GM12878 (cell line): ENCODE data around the gene OTOG. TPM values are rescaled to one million over a fixed set of nuclear protein-coding genes. Genes with fewer than 3 reads are reported as not detected.

ENCODE experiments used
- ATAC-seq: fragments of 200-7000 bp; cut with Tn5 transposase; 3 replicates; pipeline ENCODE4 v1.9.1; 2020; ENCODE audit warnings: mild to moderate bottlenecking, moderate library complexity
- BruUV-seq: library from RNA; stranded (reverse); fragments of 400-500 nt; replicated peaks from 2 replicates; lab custom pipeline; 2021; lab: Mats Ljungman, UMichigan
- CTCF ChIA-PET: fragments of 300-600 bp; sonication (Branson Sonifier 250); formaldehyde crosslinking; extraction: SDS; loops from one replicate; lab custom pipeline; 2021; ENCODE audit warnings: inconsistent platforms; lab: Yijun Ruan, JAX
- POLR2A ChIA-PET: fragments of 350-600 bp; formaldehyde crosslinking; extraction: SDS; loops from one replicate; lab custom pipeline; 2021; ENCODE audit warnings: inconsistent platforms; lab: Charles Lee
- RAD21 ChIA-PET: fragments of 300-600 bp; sonication (Branson Sonifier 250); formaldehyde crosslinking; loops from one replicate; lab custom pipeline; 2023; ENCODE audit warnings: antibody characterized with exemption; ENCODE audit not compliant: unreplicated experiment; lab: Charles Lee
- SMC1A ChIA-PET: fragments of 300-600 bp; sonication (Branson Sonifier 250); formaldehyde crosslinking; loops from one replicate; lab custom pipeline; 2023; ENCODE audit not compliant: unreplicated experiment, uncharacterized antibody; lab: Charles Lee
- DNase-seq: peaks from one replicate; pipeline ENCODE4 v3.0.0-alpha.2; 2011; ENCODE audit warnings: low read depth, low spot score
- FAIRE-seq: peaks from 3 replicates; lab custom pipeline; 2011; peaks lifted over from hg19 to GRCh38; lab: Jason Lieb, UNC
- H2AFZ ChIP-seq: 2 replicates; pipeline ENCODE4 v1.6.0; 2011; ENCODE audit warnings: low read depth, low read length, control low read depth; ENCODE audit not compliant: control insufficient read depth
- H3K27ac ChIP-seq: 2 replicates; pipeline ENCODE4 v1.5.1; 2011; ENCODE audit warnings: control low read depth; ENCODE audit not compliant: control insufficient read depth, insufficient read depth
- H3K27me3 ChIP-seq, 2 experiments: replicated peaks in 1 of 2; 2 replicates each; pipeline versions ENCODE4 v1.6.0 to v1.6.1; 2011; ENCODE audit warnings: low read length in 1 of 2; ENCODE audit not compliant: control insufficient read depth in 2 of 2, insufficient read depth in 2 of 2
- H3K36me3 ChIP-seq, 2 experiments: 2 replicates each; pipeline ENCODE4 v1.5.1; 2011; ENCODE audit warnings: low read length in 1 of 2; ENCODE audit not compliant: control insufficient read depth in 2 of 2, insufficient read depth in 2 of 2
- H3K4me1 ChIP-seq: 2 replicates; pipeline ENCODE4 v1.6.1; 2011; ENCODE audit warnings: mild to moderate bottlenecking, low read length, moderate library complexity, mixed read lengths; ENCODE audit not compliant: control insufficient read depth, insufficient read depth
- H3K4me2 ChIP-seq: 2 replicates; pipeline ENCODE4 v1.6.0; 2011; ENCODE audit warnings: control low read depth; ENCODE audit not compliant: control insufficient read depth, insufficient read depth
- H3K4me3 ChIP-seq: fragments of 200-600 bp; sonication (generic); 2 replicates; pipeline ENCODE4 v1.5.1; 2016
- H3K79me2 ChIP-seq: 2 replicates; pipeline ENCODE4 v1.6.0; 2011; ENCODE audit warnings: low read length; ENCODE audit not compliant: control insufficient read depth, insufficient read depth
- H3K9ac ChIP-seq: 2 replicates; pipeline ENCODE4 v1.8.0; 2011; ENCODE audit warnings: low read length, control low read depth, mixed read lengths; ENCODE audit not compliant: control insufficient read depth, insufficient read depth
- H3K9me3 ChIP-seq: replicated peaks from 3 replicates; pipeline ENCODE4 v1.5.1; 2011; ENCODE audit warnings: mild to moderate bottlenecking, low read length; ENCODE audit not compliant: control insufficient read depth, insufficient read depth
- H4K20me1 ChIP-seq: 2 replicates; pipeline ENCODE4 v1.6.0; 2011; ENCODE audit not compliant: control insufficient read depth, insufficient read depth
- BACH1 ChIP-seq: fragments of 450-650 bp; IDR thresholded peaks from 2 replicates; pipeline ENCODE4 v1.6.1; 2017; ENCODE audit warnings: mild to moderate bottlenecking, borderline replicate concordance
- CBX3 ChIP-seq: fragments of 200-600 bp; sonication (generic); IDR thresholded peaks from 2 replicates; pipeline ENCODE4 v1.6.1; 2016; ENCODE audit warnings: low read depth, borderline replicate concordance
- CREM ChIP-seq: IDR thresholded peaks from 2 replicates; pipeline ENCODE4 v1.6.1; 2014; ENCODE audit warnings: antibody characterized with exemption, low read depth
- HDAC2 ChIP-seq: fragments of 200-600 bp; sonication (generic); IDR thresholded peaks from 2 replicates; pipeline ENCODE4 v1.6.1; 2017
- KAT2A ChIP-seq: conservative IDR thresholded peaks from 2 replicates; pipeline ENCODE4 v1.6.1; 2011; ENCODE audit warnings: low read depth, low read length; ENCODE audit not compliant: control insufficient read depth
- LARP7 ChIP-seq: fragments of 450-650 bp; IDR thresholded peaks from 2 replicates; pipeline ENCODE4 v1.6.1; 2017; ENCODE audit warnings: mild to moderate bottlenecking
- POU2F2 ChIP-seq: IDR thresholded peaks from 3 replicates; pipeline ENCODE4 v1.6.1; 2011; ENCODE audit warnings: low read depth, mild to moderate bottlenecking, low read length, borderline replicate concordance
- RAD51 ChIP-seq: fragments of 450-650 bp; IDR thresholded peaks from 2 replicates; pipeline ENCODE4 v1.6.1; 2016; ENCODE audit warnings: moderate library complexity, mild to moderate bottlenecking, inconsistent platforms
- WGBS: methylation state at CpG from one replicate; pipeline ENCODE4 v1.1.6; 2016; ENCODE audit warnings: low lambda C conversion rate; ENCODE audit not compliant: insufficient replicate concordance, insufficient coverage; ENCODE audit errors: missing lambda C conversion rate; 5-methylcytosine and 5-hydroxymethylcytosine counted together
- in situ Hi-C: fragments of 300-500 bp; cut with MboI; formaldehyde crosslinking; loops from 9 replicates; pipeline ENCODE4 v1.14.3; 2018; ENCODE audit warnings: mixed read lengths
- intact Hi-C: fragments of 100-400 bp; cut with micrococcal nuclease; formaldehyde crosslinking; loops from one replicate; pipeline ENCODE4 v1.14.2; 2022; ENCODE audit not compliant: unreplicated experiment
- polyA plus RNA-seq, 11 experiments: library from polyadenylated mRNA; depleted of rRNA in 4 of 11; unstranded in 6 of 11; stranded (reverse) in 5 of 11; fragments of >200 nt; fragmentation: Nextera tagmentation in 4 of 11; fragmentation: Illumina TruSeq in 1 of 11; extraction: Ambion mirVana in 4 of 11; extraction: Trizol in 1 of 11; gene quantifications; 1 replicate in 1 of 11; 2 replicates in 10 of 11; pipeline versions ENCODE4 v1.2.1 to v1.2.3, GENCODE V29; 2011 to 2016; ENCODE audit warnings: inconsistent platforms in 2 of 11, missing spikeins in 2 of 11, low read depth in 1 of 11
- total RNA-seq, 4 experiments: library from RNA; depleted of rRNA in 3 of 4; stranded (reverse); fragments of >200 nt in 3 of 4; fragmentation: Illumina TruSeq in 1 of 4; extraction: Trizol in 1 of 4; gene quantifications; 2 replicates each; pipeline versions ENCODE4 v1.2.1 to v1.2.3, GENCODE V29; 2013 to 2021
- TF ChIP-seq, protein P1 (sequence below): fragments of 450-650 bp; conservative IDR thresholded peaks from 2 replicates; pipeline ENCODE4 v1.6.1; 2017; ENCODE audit warnings: mild to moderate bottlenecking, moderate library complexity
- TF ChIP-seq, protein P2 (sequence below): IDR thresholded peaks from 2 replicates; pipeline ENCODE4 v1.6.1; 2012; ENCODE audit warnings: low read depth, low read length, improper control_type of control experiment

Gene OTOG
- total and polyA plus RNA-seq, 10 of the 15 experiments (the other 5 are each of a cell fraction or from before 2014, with no cell fraction given) = not detected

DNA sequence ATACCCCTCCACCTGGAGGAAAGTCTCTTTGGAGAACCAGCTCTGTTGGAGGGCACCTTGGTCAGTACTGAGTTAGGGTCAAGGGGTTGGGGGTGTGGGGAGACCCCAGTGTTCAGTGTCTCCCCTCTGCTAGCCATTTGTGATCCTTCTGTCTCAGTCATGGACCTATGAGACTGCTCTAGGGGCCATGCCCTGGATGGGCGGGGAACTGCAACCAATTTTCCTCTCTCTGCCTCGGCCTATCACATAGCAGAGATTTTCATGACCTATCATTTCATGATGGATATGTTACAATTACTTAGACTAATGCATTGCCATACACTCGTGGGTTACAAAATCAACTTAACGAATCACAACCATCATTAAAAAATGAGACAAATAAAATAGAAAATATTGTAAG lies 7.4 kb downstream of the OTOG start (continued):
- TF ChIP-seq, protein P1, sequence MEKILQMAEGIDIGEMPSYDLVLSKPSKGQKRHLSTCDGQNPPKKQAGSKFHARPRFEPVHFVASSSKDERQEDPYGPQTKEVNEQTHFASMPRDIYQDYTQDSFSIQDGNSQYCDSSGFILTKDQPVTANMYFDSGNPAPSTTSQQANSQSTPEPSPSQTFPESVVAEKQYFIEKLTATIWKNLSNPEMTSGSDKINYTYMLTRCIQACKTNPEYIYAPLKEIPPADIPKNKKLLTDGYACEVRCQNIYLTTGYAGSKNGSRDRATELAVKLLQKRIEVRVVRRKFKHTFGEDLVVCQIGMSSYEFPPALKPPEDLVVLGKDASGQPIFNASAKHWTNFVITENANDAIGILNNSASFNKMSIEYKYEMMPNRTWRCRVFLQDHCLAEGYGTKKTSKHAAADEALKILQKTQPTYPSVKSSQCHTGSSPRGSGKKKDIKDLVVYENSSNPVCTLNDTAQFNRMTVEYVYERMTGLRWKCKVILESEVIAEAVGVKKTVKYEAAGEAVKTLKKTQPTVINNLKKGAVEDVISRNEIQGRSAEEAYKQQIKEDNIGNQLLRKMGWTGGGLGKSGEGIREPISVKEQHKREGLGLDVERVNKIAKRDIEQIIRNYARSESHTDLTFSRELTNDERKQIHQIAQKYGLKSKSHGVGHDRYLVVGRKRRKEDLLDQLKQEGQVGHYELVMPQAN = no peak

DNA sequence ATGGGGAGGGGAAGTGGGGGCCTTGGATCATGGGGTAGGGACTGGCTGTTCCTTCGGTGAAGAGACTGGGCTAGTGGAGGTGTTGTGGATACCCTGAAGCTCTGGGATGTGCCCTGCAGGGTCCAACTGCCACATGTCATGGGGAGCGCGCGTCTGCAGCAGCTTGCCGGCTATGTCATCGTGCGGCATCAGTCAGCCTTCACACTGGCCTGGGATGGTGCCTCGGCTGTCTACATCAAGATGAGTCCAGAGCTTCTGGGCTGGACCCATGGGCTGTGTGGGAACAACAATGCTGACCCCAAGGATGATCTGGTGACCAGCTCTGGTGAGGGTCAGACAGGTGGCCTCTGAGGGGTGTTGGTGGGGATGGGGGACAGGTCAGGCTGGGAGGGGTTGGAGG lies 9.9 kb downstream of the OTOG start:
- Histone ChIP-seq H3K4me1 (no peaks in the 10 kb centered on the region), H3K36me3 (no peaks in the 10 kb centered on the region), H3K27ac (no peak overlapping the region), H3K9ac (no peak overlapping the region), H3K79me2 (no peaks in the 10 kb centered on the region), H4K20me1 (no peaks in the 10 kb centered on the region), H3K4me3 (no peak overlapping the region), H3K27me3 (peaks cover 0 to 1% of the 10 kb centered on the region in 2 experiments; a peak in 1 of 4 replicates), H3K4me2 (no peak overlapping the region), H3K9me3 (no peaks in the 10 kb centered on the region), H2AFZ (no peak overlapping the region)
- WGBS = 67% methylated on average over 8 of the region's 8 CpGs
- FAIRE-seq = no peak
- ATAC-seq = no peak
- SMC1A ChIA-PET = no interaction called here
- no peak for DNase-seq
- intact Hi-C loops (no loop called here), in situ Hi-C loops (no loop called here)
- BruUV-seq = no TSS peak
- POLR2A ChIA-PET = no interaction called here
- TF ChIP-seq BACH1 (no peak), HDAC2 (no peak), KAT2A (no peak), RAD51 (no peak), LARP7 (no peak), POU2F2 (no peak), CREM (no peak), CBX3 (no peak)
- TF ChIP-seq, protein P2, sequence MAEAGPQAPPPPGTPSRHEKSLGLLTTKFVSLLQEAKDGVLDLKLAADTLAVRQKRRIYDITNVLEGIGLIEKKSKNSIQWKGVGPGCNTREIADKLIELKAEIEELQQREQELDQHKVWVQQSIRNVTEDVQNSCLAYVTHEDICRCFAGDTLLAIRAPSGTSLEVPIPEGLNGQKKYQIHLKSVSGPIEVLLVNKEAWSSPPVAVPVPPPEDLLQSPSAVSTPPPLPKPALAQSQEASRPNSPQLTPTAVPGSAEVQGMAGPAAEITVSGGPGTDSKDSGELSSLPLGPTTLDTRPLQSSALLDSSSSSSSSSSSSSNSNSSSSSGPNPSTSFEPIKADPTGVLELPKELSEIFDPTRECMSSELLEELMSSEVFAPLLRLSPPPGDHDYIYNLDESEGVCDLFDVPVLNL = no peak
- CTCF ChIA-PET = interaction anchor here (1.1 kb wide), 1 partner anchor 42 kb away, joined by 3 read pairs; no protein-coding TSS in a partner anchor
- RAD21 ChIA-PET = no interaction called here
